GM23248 (cell line): Measurements from ENCODE around the gene COMMD1. TPM values are rescaled to one million over a fixed set of nuclear protein-coding genes. Genes with fewer than 3 reads are reported as not detected.

Experiments used
- DNase-seq: peaks from one replicate; pipeline ENCODE4 v3.0.0-alpha.2; 2015
- H2AFZ ChIP-seq: fragments of 200-600 bp; sonication (generic); 2 replicates; pipeline ENCODE4 v1.6.1; 2016; ENCODE audit warnings: antibody characterized with exemption
- H3F3A ChIP-seq: fragments of 200-600 bp; sonication (generic); 2 replicates; pipeline ENCODE4 v1.6.1; 2016; ENCODE audit warnings: mild to moderate bottlenecking, antibody characterized with exemption, mixed run types; ENCODE audit not compliant: insufficient read depth
- H3K27ac ChIP-seq: fragments of 200-600 bp; sonication (generic); 2 replicates; pipeline ENCODE4 v1.5.1; 2016; ENCODE audit warnings: mild to moderate bottlenecking
- H3K27me3 ChIP-seq: fragments of 200-600 bp; sonication (generic); replicated peaks from 2 replicates; pipeline ENCODE4 v1.6.1; 2016; ENCODE audit warnings: mild to moderate bottlenecking; ENCODE audit not compliant: insufficient read depth
- H3K36me3 ChIP-seq: fragments of 200-600 bp; sonication (generic); 2 replicates; pipeline ENCODE4 v1.6.1; 2016; ENCODE audit warnings: low read depth, mild to moderate bottlenecking
- H3K4me1 ChIP-seq: fragments of 200-600 bp; sonication (generic); 2 replicates; pipeline ENCODE4 v1.6.1; 2016; ENCODE audit warnings: mild to moderate bottlenecking; ENCODE audit not compliant: insufficient read depth
- H3K4me2 ChIP-seq: fragments of 200-600 bp; sonication (generic); one replicate; pipeline ENCODE4 v1.6.1; 2016; ENCODE audit warnings: mild to moderate bottlenecking; ENCODE audit not compliant: unreplicated experiment
- H3K4me3 ChIP-seq: fragments of 200-600 bp; sonication (generic); 2 replicates; pipeline ENCODE4 v1.5.1; 2016; ENCODE audit warnings: mild to moderate bottlenecking
- H3K79me2 ChIP-seq: fragments of 200-600 bp; sonication (generic); 2 replicates; pipeline ENCODE4 v1.6.1; 2016; ENCODE audit warnings: mild to moderate bottlenecking; ENCODE audit not compliant: insufficient read depth
- H3K9ac ChIP-seq: fragments of 200-600 bp; sonication (generic); 2 replicates; pipeline ENCODE4 v1.6.1; 2016; ENCODE audit warnings: mild to moderate bottlenecking
- H3K9me2 ChIP-seq: fragments of 200-600 bp; sonication (generic); 2 replicates; pipeline ENCODE4 v1.6.1; 2016; ENCODE audit warnings: mixed run types, mild to moderate bottlenecking, moderate library complexity; ENCODE audit not compliant: insufficient read depth
- H3K9me3 ChIP-seq: fragments of 200-600 bp; sonication (generic); one replicate; pipeline ENCODE4 v1.6.1; 2017; ENCODE audit warnings: low read depth
- H4K20me1 ChIP-seq: fragments of 200-600 bp; sonication (generic); 2 replicates; pipeline ENCODE4 v1.6.0; 2016; ENCODE audit not compliant: insufficient read depth
- EZH2 ChIP-seq: fragments of 200-600 bp; sonication (generic); IDR thresholded peaks from 2 replicates; pipeline ENCODE4 v1.6.1; 2018; ENCODE audit warnings: antibody characterized with exemption, mild to moderate bottlenecking; ENCODE audit not compliant: insufficient read depth, poor library complexity, severe bottlenecking
- EZH2phosphoT487 ChIP-seq: fragments of 200-600 bp; sonication (generic); IDR thresholded peaks from 2 replicates; pipeline ENCODE4 v1.6.1; 2018; ENCODE audit warnings: antibody characterized with exemption, moderate library complexity, mild to moderate bottlenecking, low read depth; ENCODE audit not compliant: insufficient read depth
- WGBS, 2 experiments: methylation state at CpG; one replicate each; pipeline ENCODE4 v1.1.6; 2015 to 2017; ENCODE audit warnings: low lambda C conversion rate in 2 of 2, low coverage in 1 of 2; ENCODE audit errors: missing lambda C conversion rate in 2 of 2; 5-methylcytosine and 5-hydroxymethylcytosine counted together
- in situ Hi-C: fragments of 300-500 bp; cut with MboI; formaldehyde crosslinking; loops from 2 replicates; pipeline ENCODE4 v1.15.0; 2020
- polyA plus RNA-seq: library from polyadenylated mRNA; unstranded; fragments of >200 nt; fragmentation: Nextera tagmentation; extraction: Ambion mirVana; gene quantifications from 2 replicates; pipeline ENCODE4 v1.2.1, GENCODE V29; 2016
- total RNA-seq: library from RNA; depleted of rRNA; stranded (reverse); fragments of >200 nt; shearing (Covaris generic); gene quantifications from 2 replicates; pipeline ENCODE4 v1.2.3, GENCODE V29; 2014

The COMMD1 gene
- total and polyA plus RNA-seq, 2 experiments from 2014 or later = 40.5 to 74.2 TPM

DNA sequence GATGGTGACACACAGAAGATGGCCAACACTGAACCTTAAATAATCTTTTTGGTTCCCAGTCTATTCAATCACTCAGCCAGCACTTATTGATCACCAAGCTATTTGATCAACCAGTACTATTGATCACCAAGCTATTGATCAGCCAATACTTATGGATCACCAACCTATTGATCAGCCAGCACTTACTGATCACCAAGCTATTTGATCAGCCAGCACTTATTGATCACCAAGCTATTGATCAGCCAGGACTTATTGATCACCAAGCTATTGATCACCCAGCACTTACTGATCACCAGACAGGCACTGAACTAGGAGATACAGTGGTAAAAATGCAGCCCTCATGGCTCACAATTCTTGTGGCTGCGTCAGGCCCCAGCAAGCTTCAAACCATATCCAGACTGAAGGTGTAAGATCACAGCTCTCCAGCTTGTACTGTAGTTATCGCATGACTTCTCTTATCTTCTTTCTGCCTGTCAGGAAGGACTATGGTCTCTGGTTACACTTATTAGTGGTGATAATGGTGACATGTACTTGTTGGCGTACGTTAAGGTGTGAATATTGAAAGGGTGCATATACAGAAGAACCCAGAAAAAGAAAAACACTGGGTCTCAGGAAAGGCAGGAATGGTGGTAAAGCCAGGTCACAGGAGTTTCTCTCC lies 272.0 kb downstream of the COMMD1 start:
- Histone ChIP-seq H3K9me2 (no peaks in the 10 kb centered on the region), H3K4me1 (no peaks in the 10 kb centered on the region; the same call in 1 of the 2 replicates), H2AFZ (no peak overlapping the region), H3K27ac (no peak overlapping the region), H3F3A (no peaks in the 10 kb centered on the region), H3K27me3 (no peaks in the 10 kb centered on the region), H4K20me1 (no peaks in the 10 kb centered on the region), H3K79me2 (no peaks in the 10 kb centered on the region), H3K9me3 (no peaks in the 10 kb centered on the region), H3K36me3 (no peaks in the 10 kb centered on the region), H3K4me3 (no peak overlapping the region), H3K9ac (no peak overlapping the region), H3K4me2 (no peak overlapping the region)
- DNase-seq = no peak
- TF ChIP-seq EZH2phosphoT487 (no peak), EZH2 (no peak)
- 91% methylated on average over 4 of the region's 4 CpGs for WGBS, 2 experiments
- in situ Hi-C loops = no loop called here

DNA sequence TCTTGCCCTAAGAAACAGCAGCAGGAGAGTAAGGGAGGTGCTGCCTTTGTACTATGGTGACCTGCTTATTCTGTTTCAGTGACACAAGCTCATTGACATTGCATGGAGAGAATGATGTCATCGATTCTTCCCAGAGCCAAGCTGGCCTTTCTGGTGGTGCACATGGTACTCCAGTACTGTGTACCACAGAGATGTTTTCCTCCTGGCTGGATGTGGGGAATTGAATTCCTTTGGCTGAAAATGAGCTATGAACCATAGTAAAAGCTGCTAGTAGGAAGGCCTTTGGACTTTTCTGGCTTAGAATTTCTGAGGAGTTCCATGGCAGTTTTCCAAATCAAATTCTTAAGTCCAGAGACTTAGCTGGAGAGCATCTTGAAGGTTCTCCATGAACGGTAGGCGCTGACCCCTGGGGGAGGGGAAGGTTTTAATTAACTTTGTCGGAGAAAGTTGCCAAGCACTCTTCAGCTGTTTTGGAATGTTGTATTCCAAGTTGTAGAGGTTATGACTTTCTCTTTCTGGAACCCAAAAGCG lies 273.3 kb downstream of the COMMD1 start:
- H3K9me3 ChIP-seq = no peaks in the 10 kb centered on the region
- no peaks in the 10 kb centered on the region for H3K9me2 ChIP-seq
- no peaks in the 10 kb centered on the region for H3K27me3 ChIP-seq
- WGBS, 2 experiments = 15 to 20% methylated on average over 5 of the region's 5 CpGs
- H3F3A ChIP-seq = no peaks in the 10 kb centered on the region
- H2AFZ ChIP-seq = no peak overlapping the region
- H3K36me3 ChIP-seq = no peaks in the 10 kb centered on the region
- no peak overlapping the region for H3K9ac ChIP-seq
- TF ChIP-seq EZH2 (no peak), EZH2phosphoT487 (no peak)
- in situ Hi-C loops = no loop called here
- H4K20me1 ChIP-seq = no peaks in the 10 kb centered on the region
- H3K4me2 ChIP-seq = no peak overlapping the region
- H3K79me2 ChIP-seq = no peaks in the 10 kb centered on the region
- no peak overlapping the region for H3K27ac ChIP-seq
- no peak overlapping the region for H3K4me3 ChIP-seq
- H3K4me1 ChIP-seq = no peaks in the 10 kb centered on the region; the same call in 1 of the 2 replicates
- DNase-seq = peak; percentile 56

GRCh38 chr2:62180975-62181374 lies 275.5 kb downstream of the COMMD1 start:
- no peak overlapping the region for H3K4me2 ChIP-seq
- H3K27ac ChIP-seq = no peak overlapping the region
- no peaks in the 10 kb centered on the region for H3K9me2 ChIP-seq
- H3K9ac ChIP-seq = no peak overlapping the region
- 82 to 92% methylated on average over 4 of the region's 4 CpGs for WGBS, 2 experiments
- H4K20me1 ChIP-seq = no peaks in the 10 kb centered on the region
- no peaks in the 10 kb centered on the region for H3K27me3 ChIP-seq
- TF ChIP-seq EZH2phosphoT487 = no peak
- no peak for TF ChIP-seq EZH2
- in situ Hi-C loops = no loop called here
- no peaks in the 10 kb centered on the region for H3F3A ChIP-seq
- DNase-seq = no peak
- no peaks in the 10 kb centered on the region; the same call in 1 of the 2 replicates for H3K4me1 ChIP-seq
- H3K9me3 ChIP-seq = no peaks in the 10 kb centered on the region
- no peaks in the 10 kb centered on the region for H3K36me3 ChIP-seq
- no peaks in the 10 kb centered on the region for H3K79me2 ChIP-seq
- H2AFZ ChIP-seq = no peak overlapping the region
- H3K4me3 ChIP-seq = no peak overlapping the region

- H3K4me2 ChIP-seq = no peak overlapping the region
- H3K4me3 ChIP-seq = no peak overlapping the region
- no peaks in the 10 kb centered on the region for H3K27me3 ChIP-seq
- no peaks in the 10 kb centered on the region for H3F3A ChIP-seq
- in situ Hi-C loops = no loop called here
- no peaks in the 10 kb centered on the region for H3K9me3 ChIP-seq
- WGBS, 2 experiments = 73 to 82% methylated on average over 3 of the region's 3 CpGs
- H2AFZ ChIP-seq = no peak overlapping the region
- H3K9ac ChIP-seq = no peak overlapping the region
- no peaks in the 10 kb centered on the region for H3K79me2 ChIP-seq
- H3K36me3 ChIP-seq = no peaks in the 10 kb centered on the region
- H4K20me1 ChIP-seq = no peaks in the 10 kb centered on the region
- no peak for DNase-seq
- H3K9me2 ChIP-seq = no peaks in the 10 kb centered on the region
- H3K27ac ChIP-seq = no peak overlapping the region
- no peak for TF ChIP-seq EZH2
- TF ChIP-seq EZH2phosphoT487 = no peak
- no peaks in the 10 kb centered on the region; the same call in 1 of the 2 replicates for H3K4me1 ChIP-seq
Observed at GRCh38 chr2:62181843-62182242, 276.4 kb downstream of the COMMD1 start.
